Vagina (tissue), 2 donors: ENCODE data around the gene BRMS1.

ENCODE experiments used
- CTCF ChIP-seq, 3 experiments: fragments of 450-650 bp in 2 of 3; fragments of 200-600 bp in 1 of 3; sonication (generic) in 1 of 3; IDR thresholded peaks; one replicate each; pipeline ENCODE4 v1.5.1; 2017 to 2019; ENCODE audit warnings: antibody characterized with exemption in 3 of 3, mild to moderate bottlenecking in 2 of 3, moderate library complexity in 2 of 3
- POLR2AphosphoS5 ChIP-seq, 2 donors: sonication (generic); formaldehyde crosslinking; IDR thresholded peaks; one replicate each; pipeline ENCODE4 v1.9.0; 2017; ENCODE audit warnings: antibody characterized with exemption in 2 of 2, mild to moderate bottlenecking in 2 of 2, low read depth in 1 of 2; ENCODE audit not compliant: insufficient read depth in 1 of 2

- TF ChIP-seq CTCF (IDR thresholded peaks at IDR 0.05) (no peak), POLR2AphosphoS5 (IDR thresholded peaks at IDR 0.05; ENCODE audit: insufficient read depth in 1 of 2, low read depth in 1 of 2) (no peak)
These were observed 51.6 kb downstream of the BRMS1 start for GRCh38 chr11:66293352-66293751.
